Measurements from ENCODE around the gene PORCN. TPM values are rescaled to one million over a fixed set of nuclear protein-coding genes. Genes with fewer than 3 reads are reported as not detected.
"Not testable (repeated sequence)": the region's sequence is repeated elsewhere in the genome, so short reads cannot be mapped to it uniquely, and the experiment has no call there.

PORCN gene
- total RNA-seq, 1 donor = 13.8 TPM

DNA sequence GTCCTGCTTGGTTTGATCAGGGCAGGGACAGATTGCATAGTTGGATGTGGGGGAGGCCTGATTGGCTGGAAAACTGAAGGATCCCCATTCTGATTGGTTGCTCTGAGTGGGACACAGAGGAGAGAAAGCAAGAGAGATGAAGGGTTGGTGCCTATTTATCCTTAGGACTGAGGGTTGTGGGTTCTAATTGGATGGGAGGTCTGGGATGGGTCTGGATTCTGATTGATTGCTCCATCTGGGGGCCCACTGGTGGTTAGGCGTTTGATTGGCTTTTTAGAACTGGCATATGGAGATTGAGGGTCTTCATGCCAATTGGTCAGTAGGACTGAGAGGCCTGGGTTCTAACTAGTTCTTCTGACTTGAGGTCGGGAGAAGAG is 12.2 kb downstream of the PORCN start:
- Histone ChIP-seq H3K27ac (ENCODE audit: low read depth, low read length) (no peak overlapping the region), H3K27me3 (ENCODE audit: insufficient read depth, low read length) (no peaks in the 10 kb centered on the region), H3K4me2 (ENCODE audit: insufficient read depth, low read length) (peak overlapping the region; percentile 85), H4K20me1 (ENCODE audit: insufficient read depth, low read length) (no peaks in the 10 kb centered on the region), H3K36me3 (ENCODE audit: insufficient read depth, low read length) (peaks cover 10% of the 10 kb centered on the region), H3K79me2 (ENCODE audit: insufficient read depth, low read length) (peaks cover 11% of the 10 kb centered on the region), H2AFZ (ENCODE audit: low read length) (peak overlapping the region; percentile 72), H3K4me3 (ENCODE audit: insufficient read depth, low read length) (peak overlapping the region; percentile 77), H3K4me1 (ENCODE audit: insufficient read depth, low read length) (no peaks in the 10 kb centered on the region), H3K9me3 (ENCODE audit: low read depth, low read length) (no peaks in the 10 kb centered on the region)
- DNase-seq (ENCODE audit: insufficient read length, low spot score, missing footprints) = no peak
- TF ChIP-seq, protein P1, sequence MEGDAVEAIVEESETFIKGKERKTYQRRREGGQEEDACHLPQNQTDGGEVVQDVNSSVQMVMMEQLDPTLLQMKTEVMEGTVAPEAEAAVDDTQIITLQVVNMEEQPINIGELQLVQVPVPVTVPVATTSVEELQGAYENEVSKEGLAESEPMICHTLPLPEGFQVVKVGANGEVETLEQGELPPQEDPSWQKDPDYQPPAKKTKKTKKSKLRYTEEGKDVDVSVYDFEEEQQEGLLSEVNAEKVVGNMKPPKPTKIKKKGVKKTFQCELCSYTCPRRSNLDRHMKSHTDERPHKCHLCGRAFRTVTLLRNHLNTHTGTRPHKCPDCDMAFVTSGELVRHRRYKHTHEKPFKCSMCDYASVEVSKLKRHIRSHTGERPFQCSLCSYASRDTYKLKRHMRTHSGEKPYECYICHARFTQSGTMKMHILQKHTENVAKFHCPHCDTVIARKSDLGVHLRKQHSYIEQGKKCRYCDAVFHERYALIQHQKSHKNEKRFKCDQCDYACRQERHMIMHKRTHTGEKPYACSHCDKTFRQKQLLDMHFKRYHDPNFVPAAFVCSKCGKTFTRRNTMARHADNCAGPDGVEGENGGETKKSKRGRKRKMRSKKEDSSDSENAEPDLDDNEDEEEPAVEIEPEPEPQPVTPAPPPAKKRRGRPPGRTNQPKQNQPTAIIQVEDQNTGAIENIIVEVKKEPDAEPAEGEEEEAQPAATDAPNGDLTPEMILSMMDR (IDR thresholded peaks at IDR 0.05; ENCODE audit: extremely low read depth, low read depth, low read length) = no peak

DNA sequence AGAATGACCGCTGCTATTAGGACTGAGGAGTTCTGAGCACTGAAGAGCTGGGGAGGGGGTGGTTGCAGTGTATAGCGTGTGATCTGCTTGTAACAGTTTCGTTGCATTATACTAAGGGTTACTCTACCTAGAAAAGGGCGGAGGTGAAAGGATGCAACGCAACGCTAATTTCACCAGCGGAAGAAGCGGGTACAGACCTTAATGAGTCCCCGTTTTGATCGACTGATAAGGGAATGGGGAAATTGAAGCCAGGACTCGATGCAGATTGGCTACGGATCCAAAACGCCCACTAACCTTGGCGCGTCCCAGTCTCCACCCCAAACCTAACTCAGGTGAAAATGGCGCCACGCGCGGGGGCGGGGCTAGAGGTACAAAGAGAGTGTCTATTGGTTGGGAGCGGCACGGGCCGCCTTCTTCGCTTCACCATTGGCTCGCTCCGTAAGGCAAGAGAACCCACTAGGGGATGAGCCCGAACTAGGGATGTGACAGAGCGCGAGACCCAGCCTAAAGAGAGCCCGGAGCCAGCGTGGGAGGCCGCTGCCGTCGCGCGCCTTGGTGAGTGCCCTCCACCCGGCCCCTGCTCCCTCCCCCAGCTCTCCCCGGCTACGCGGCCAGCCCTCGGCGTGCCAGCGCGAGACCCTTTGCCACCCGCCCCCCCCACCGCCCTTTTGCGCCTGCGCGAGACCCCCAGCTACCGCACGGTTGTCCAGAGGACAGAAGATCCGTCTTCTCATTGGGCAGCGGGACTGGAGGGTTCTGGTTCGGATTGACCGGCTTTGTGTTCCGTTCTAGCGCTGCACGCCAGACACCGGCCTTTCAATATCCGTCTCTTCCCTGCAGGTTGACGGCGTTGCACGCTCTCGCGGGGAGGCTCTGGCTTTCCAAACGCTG is 12.8 kb downstream of the PORCN start, which contains the start of gene EBP:
Gene EBP, plus strand, starts transcription at position 456 of the 891 bp plus-strand sequence. CDS start 1,964 bp downstream, outside the sequence.
- Histone ChIP-seq H4K20me1 (ENCODE audit: insufficient read depth, low read length) (no peaks in the 10 kb centered on the region), H3K27me3 (ENCODE audit: insufficient read depth, low read length) (no peaks in the 10 kb centered on the region), H3K36me3 (ENCODE audit: insufficient read depth, low read length) (peaks cover 10% of the 10 kb centered on the region), H3K4me1 (ENCODE audit: insufficient read depth, low read length) (no peaks in the 10 kb centered on the region), H2AFZ (ENCODE audit: low read length) (peak within 1 kb of the TSS; percentile 72), H3K4me2 (ENCODE audit: insufficient read depth, low read length) (peak within 1 kb of the TSS; percentile 85), H3K27ac (ENCODE audit: low read depth, low read length) (peak within 1 kb of the TSS; percentile 63), H3K4me3 (ENCODE audit: insufficient read depth, low read length) (peak within 1 kb of the TSS; percentile 77), H3K9me3 (ENCODE audit: low read depth, low read length) (no peaks in the 10 kb centered on the region), H3K79me2 (ENCODE audit: insufficient read depth, low read length) (peaks cover 11% of the 10 kb centered on the region)
- peak; percentile 95 for DNase-seq (ENCODE audit: insufficient read length, low spot score, missing footprints)
- TF ChIP-seq, protein P1 (IDR thresholded peaks at IDR 0.05; ENCODE audit: extremely low read depth, low read depth, low read length) = no peak

DNA sequence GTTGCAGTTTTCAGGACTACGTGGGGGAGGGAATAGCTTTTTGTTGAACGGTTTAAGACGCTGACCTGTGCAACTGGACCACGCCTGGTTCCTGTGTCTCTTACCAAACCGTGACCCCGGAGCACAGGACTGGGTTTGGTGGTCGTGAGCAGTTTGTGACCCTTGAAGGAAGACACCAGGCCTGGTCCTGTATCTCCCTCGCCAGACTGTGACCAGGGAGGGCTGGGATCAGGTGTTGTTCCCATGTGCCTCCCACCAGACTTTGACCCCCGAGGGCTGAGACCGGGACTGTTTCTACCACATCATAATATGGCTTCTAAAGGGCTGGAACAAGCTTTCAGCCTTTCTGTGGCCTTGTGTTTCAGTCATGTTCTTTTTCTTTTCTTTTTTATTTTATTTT is 13.5 kb downstream of the PORCN start:
- peak overlapping the region; percentile 63 for H3K27ac ChIP-seq (ENCODE audit: low read depth, low read length)
- TF ChIP-seq, protein P1 (IDR thresholded peaks at IDR 0.05; ENCODE audit: extremely low read depth, low read depth, low read length) = no peak
- H3K27me3 ChIP-seq (ENCODE audit: insufficient read depth, low read length) = no peaks in the 10 kb centered on the region
- H3K4me1 ChIP-seq (ENCODE audit: insufficient read depth, low read length) = no peaks in the 10 kb centered on the region
- H2AFZ ChIP-seq (ENCODE audit: low read length) = peak overlapping the region; percentile 63
- peak overlapping the region; percentile 85 for H3K4me2 ChIP-seq (ENCODE audit: insufficient read depth, low read length)
- peaks cover 11% of the 10 kb centered on the region for H3K79me2 ChIP-seq (ENCODE audit: insufficient read depth, low read length)
- no peaks in the 10 kb centered on the region for H4K20me1 ChIP-seq (ENCODE audit: insufficient read depth, low read length)
- peak overlapping the region; percentile 77 for H3K4me3 ChIP-seq (ENCODE audit: insufficient read depth, low read length)
- H3K36me3 ChIP-seq (ENCODE audit: insufficient read depth, low read length) = peaks cover 13% of the 10 kb centered on the region
- no peak for DNase-seq (ENCODE audit: insufficient read length, low spot score, missing footprints)
- H3K9me3 ChIP-seq (ENCODE audit: low read depth, low read length) = no peaks in the 10 kb centered on the region

DNA sequence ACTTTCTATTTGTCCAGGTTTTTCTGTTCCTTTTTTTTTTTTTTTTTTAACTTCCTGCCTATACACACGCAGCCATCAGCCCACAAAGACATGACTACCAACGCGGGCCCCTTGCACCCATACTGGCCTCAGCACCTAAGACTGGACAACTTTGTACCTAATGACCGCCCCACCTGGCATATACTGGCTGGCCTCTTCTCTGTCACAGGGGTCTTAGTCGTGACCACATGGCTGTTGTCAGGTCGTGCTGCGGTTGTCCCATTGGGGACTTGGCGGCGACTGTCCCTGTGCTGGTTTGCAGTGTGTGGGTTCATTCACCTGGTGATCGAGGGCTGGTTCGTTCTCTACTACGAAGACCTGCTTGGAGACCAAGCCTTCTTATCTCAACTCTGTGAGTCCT is 14.9 kb downstream of the PORCN start:
- H3K4me3 ChIP-seq (ENCODE audit: insufficient read depth, low read length) = no peak overlapping the region
- H4K20me1 ChIP-seq (ENCODE audit: insufficient read depth, low read length) = no peaks in the 10 kb centered on the region

DNA sequence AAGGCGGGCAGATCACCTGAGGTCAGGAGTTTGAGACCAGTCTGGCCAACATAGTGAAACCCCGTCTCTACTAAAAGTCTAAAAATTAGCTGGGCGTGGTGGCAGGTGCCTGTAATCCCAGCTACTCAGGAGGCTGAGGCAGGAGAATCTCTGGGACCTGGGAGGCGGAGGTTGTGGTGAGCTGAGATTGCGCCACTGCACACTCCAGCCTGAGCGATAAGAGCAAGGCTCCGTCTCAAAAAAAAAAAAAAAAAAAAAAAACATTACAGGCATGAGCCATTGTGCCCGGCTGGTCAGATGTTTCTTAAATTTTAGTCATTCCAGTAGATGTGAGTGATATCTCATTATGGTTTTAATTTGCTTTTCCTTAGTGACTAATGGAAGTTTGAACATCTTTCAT is 17.1 kb downstream of the PORCN start:
- not testable (repeated sequence) for H3K27me3 ChIP-seq (ENCODE audit: insufficient read depth, low read length); H4K20me1 ChIP-seq (ENCODE audit: insufficient read depth, low read length); DNase-seq (ENCODE audit: insufficient read length, low spot score, missing footprints); H2AFZ ChIP-seq (ENCODE audit: low read length); H3K27ac ChIP-seq (ENCODE audit: low read depth, low read length); H3K9me3 ChIP-seq (ENCODE audit: low read depth, low read length); H3K4me2 ChIP-seq (ENCODE audit: insufficient read depth, low read length); H3K4me1 ChIP-seq (ENCODE audit: insufficient read depth, low read length); H3K4me3 ChIP-seq (ENCODE audit: insufficient read depth, low read length)
- Histone ChIP-seq H3K79me2 (ENCODE audit: insufficient read depth, low read length) (peaks cover 11% of the 10 kb centered on the region), H3K36me3 (ENCODE audit: insufficient read depth, low read length) (peaks cover 14% of the 10 kb centered on the region)

More for the DNA sequence above, 14.9 kb downstream of the PORCN start:
- Histone ChIP-seq H3K27ac (ENCODE audit: low read depth, low read length) (no peak overlapping the region), H3K9me3 (ENCODE audit: low read depth, low read length) (no peaks in the 10 kb centered on the region), H2AFZ (ENCODE audit: low read length) (no peak overlapping the region), H3K79me2 (ENCODE audit: insufficient read depth, low read length) (peaks cover 11% of the 10 kb centered on the region), H3K4me2 (ENCODE audit: insufficient read depth, low read length) (no peak overlapping the region), H3K4me1 (ENCODE audit: insufficient read depth, low read length) (no peaks in the 10 kb centered on the region), H3K27me3 (ENCODE audit: insufficient read depth, low read length) (no peaks in the 10 kb centered on the region), H3K36me3 (ENCODE audit: insufficient read depth, low read length) (peaks cover 14% of the 10 kb centered on the region)
- DNase-seq (ENCODE audit: insufficient read length, low spot score, missing footprints) = no peak
- TF ChIP-seq, protein P1 (IDR thresholded peaks at IDR 0.05; ENCODE audit: extremely low read depth, low read depth, low read length) = no peak

All from osteoblast (primary cell).